GM19463 (cell line): ENCODE data around the gene FLG2.
"Not testable (repeated sequence)": the region's sequence is repeated elsewhere in the genome, so short reads cannot be mapped to it uniquely, and the experiment has no call there.

ENCODE experiments used
- ATAC-seq: cut with Tn5 transposase; IDR thresholded peaks from one replicate; pipeline ENCODE4 v1.9.1; 2021; ENCODE audit warnings: mild to moderate bottlenecking, moderate library complexity; ENCODE audit not compliant: unreplicated experiment

The FLG2 gene

DNA sequence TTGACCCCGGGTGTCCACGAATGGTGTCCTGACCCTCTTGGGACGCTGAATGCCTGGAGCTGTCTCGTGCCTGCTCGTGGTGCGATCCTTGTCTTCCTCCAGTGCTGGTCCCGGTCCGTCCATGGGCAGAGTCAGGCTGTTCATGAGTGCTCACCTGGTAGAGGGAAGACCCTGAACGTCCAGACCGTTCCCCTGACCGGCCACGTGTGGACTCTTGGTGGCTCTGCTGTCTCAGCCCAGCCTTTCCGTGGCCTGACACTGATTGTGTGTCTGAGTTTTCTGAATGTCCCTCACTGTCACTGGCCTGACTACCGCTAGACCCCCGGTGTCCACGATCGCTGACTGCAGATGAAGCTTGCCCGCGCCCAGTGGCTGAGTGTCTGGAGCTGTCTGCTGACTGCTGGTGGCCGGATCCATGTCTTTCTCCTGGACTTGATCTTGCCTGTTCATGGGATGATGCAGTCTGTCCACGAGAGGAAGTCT, 46.4 kb downstream of the FLG2 start:
- ATAC-seq, result no peak

DNA sequence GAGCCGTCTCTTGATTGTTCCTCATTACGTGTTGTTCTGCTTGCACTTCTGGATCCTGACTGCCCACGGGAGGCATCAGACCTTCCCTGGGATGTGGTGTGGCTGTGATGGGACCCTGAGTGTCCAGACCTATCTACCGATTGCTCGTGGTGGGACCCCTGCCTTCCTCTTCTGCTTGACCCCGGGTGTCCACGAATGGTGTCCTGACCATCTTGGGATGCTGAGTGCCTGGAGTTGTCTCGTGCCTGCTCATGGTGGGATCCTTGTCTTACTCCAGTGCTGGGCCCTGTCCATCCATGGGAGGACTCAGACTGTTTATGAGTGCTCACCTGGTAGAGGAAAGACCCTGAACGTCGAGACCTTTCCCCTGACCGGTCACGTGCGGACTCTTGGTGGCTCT, 47.6 kb downstream of the FLG2 start:
- ATAC-seq, result not testable (repeated sequence)

DNA sequence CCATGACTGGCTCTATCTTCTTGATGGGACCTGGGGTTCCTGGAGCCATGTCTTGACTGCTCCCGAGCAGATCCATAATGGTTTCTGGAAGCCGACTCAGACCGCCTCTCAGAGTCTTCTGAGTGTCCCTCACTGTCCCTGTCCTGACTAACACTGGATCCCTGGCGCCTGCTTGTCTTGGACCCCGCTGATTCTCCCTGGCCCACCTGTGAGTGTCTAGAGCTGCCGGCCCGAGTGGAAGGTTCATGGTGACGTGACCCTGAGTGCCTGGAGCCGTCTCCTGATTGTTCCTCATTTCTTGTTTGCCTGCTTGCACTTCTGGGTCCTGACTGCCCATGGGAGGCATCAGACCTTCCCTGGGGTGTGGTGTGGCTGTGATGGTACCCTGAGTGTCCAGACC, 49.9 kb downstream of the FLG2 start:
- no peak for ATAC-seq

GRCh38 chr1:152309320-152309901, 50.4 kb downstream of the FLG2 start:
- not testable (repeated sequence) for ATAC-seq

DNA sequence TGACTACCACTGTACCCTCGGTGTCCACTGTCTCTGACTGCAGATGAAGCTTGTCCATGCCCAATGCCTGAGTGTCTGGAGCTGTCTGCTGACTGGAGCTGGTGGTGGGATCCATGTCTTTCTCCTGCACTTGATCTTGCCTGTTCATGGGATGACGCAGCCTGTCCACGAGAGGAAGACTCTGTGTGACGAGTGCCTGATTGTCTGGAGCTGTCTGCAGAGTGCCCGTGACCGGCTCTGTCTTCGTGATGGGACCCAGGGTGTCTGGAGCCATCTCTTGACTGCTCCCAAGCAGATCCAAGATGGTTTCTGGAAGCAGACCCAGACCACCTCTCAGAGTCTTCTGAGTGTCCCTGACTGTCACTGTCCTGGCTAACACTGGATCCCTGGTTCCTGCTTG, 51.0 kb downstream of the FLG2 start:
- not testable (repeated sequence) for ATAC-seq

GRCh38 chr1:152307970-152308369, 51.8 kb downstream of the FLG2 start:
- ATAC-seq, result not testable (repeated sequence)

DNA sequence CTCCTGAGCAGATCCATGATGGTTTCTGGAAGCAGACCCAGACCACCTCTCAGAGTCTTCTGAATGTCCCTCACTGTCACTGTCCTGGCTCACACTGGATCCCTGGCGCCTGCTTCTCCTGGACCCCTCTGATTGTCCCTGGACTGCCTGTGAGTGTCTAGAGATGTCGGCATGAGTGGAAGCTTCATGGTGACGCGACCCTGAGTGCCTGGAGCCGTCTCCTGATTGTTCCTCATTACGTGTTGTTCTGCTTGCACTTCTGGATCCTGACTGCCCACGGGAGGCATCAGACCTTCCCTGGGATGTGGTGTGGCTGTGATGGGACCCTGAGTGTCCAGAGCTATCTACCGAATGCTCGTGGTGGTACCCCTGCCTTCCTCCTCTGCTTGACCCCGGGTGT, 53.7 kb downstream of the FLG2 start:
- not testable (repeated sequence) for ATAC-seq

DNA sequence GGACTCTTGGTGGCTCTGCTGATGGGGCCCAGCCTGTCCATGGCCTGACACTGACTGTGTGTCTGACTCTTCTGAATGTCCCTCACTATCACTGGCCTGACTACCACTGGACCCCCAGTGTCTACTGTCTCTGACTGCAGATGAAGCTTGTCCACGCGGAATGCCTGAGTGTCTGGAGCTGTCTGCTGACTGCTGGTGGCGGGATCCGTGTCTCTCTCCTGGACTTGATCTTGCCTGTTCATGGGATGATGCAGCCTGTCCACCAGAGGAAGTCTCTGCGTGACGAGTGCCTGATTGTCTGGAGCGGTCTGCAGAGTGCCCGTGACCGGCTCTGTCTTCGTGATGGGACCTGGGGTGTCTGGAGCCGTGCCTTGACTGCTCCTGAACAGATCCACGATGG, 55.0 kb downstream of the FLG2 start:
- ATAC-seq, result not testable (repeated sequence)

DNA sequence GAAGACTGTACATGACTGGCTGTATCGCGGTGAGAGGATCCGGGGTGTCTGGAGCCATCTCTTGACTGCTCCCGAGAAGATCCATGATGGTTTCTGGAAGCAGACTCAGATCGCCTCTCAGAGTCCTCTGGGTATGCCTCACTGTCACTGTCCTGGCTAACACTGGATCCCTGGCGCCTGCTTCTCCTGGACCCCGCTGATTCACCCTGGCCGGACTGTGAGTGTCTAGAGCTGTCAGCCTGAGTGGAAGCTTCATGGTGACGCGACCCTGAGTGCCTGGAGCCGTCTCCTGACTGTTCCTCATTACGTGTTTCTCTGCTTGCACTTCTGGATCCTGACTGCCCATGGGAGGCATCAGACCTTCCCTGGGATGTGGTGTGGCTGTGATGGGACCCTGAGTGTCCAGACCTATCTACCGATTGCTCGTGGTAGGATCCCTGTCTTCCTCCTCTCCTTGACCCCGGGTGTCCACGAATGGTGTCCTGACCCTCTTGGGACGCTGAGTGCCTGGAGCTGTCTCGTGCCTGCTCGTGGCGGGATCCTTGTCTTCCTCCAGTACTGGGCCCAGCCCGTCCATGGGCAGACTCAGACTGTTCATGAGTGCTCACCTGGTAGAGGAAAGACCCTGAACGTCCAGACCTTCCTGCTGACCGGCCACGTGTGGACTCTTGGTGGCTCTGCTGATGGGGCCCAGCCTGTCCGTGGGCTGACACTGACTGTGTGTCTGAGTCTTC, 56.5 kb downstream of the FLG2 start:
- not testable (repeated sequence) for ATAC-seq
